KOPT-K1 (cell line): ENCODE data around the gene TMEM229B.

Experiments used
- H3K27ac ChIP-seq: fragments of 200-600 bp; sonication (generic); 2 replicates; pipeline ENCODE4 v1.5.1; 2016; ENCODE audit warnings: antibody characterized with exemption, mild to moderate bottlenecking, low read depth, low read length; ENCODE audit not compliant: poor library complexity, severe bottlenecking
- H3K36me3 ChIP-seq: fragments of 200-600 bp; sonication (generic); 2 replicates; pipeline ENCODE4 v1.5.1; 2017; ENCODE audit warnings: antibody characterized with exemption, mild to moderate bottlenecking, low read length, moderate library complexity; ENCODE audit not compliant: insufficient read depth
- H3K9me3 ChIP-seq: fragments of 200-600 bp; sonication (generic); 2 replicates; pipeline ENCODE4 v1.5.1; 2017; ENCODE audit warnings: antibody characterized with exemption, low read length, mild to moderate bottlenecking; ENCODE audit not compliant: insufficient read depth, poor library complexity, severe bottlenecking

The TMEM229B gene

GRCh38 chr14:67438969-67439368, 49.6 kb downstream of the TMEM229B start:
- H3K9me3 ChIP-seq = no peaks in the 10 kb centered on the region
- no peak overlapping the region for H3K27ac ChIP-seq
- no peaks in the 10 kb centered on the region for H3K36me3 ChIP-seq

GRCh38 chr14:67436006-67436866, 52.3 kb downstream of the TMEM229B start:
- Histone ChIP-seq H3K9me3 (no peaks in the 10 kb centered on the region), H3K27ac (no peak overlapping the region), H3K36me3 (no peaks in the 10 kb centered on the region)

GRCh38 chr14:67435603-67436002, 52.9 kb downstream of the TMEM229B start:
- Histone ChIP-seq H3K9me3 (no peaks in the 10 kb centered on the region), H3K36me3 (no peaks in the 10 kb centered on the region), H3K27ac (no peak overlapping the region)

- Histone ChIP-seq H3K9me3 (no peaks in the 10 kb centered on the region), H3K27ac (no peak overlapping the region), H3K36me3 (no peaks in the 10 kb centered on the region)
Observed at GRCh38 chr14:67432050-67432564, 56.4 kb downstream of the TMEM229B start.

- Histone ChIP-seq H3K9me3 (no peaks in the 10 kb centered on the region), H3K27ac (no peak overlapping the region), H3K36me3 (no peaks in the 10 kb centered on the region)
Observed at GRCh38 chr14:67429510-67430205, 58.9 kb downstream of the TMEM229B start.

GRCh38 chr14:67428501-67429031, 60.0 kb downstream of the TMEM229B start:
- Histone ChIP-seq H3K36me3 (no peaks in the 10 kb centered on the region), H3K27ac (no peak overlapping the region), H3K9me3 (no peaks in the 10 kb centered on the region)

- Histone ChIP-seq H3K9me3 (no peaks in the 10 kb centered on the region), H3K27ac (no peak overlapping the region), H3K36me3 (no peaks in the 10 kb centered on the region)
Observed at GRCh38 chr14:67426983-67427606, 61.4 kb downstream of the TMEM229B start.

GRCh38 chr14:67426161-67426560, 62.4 kb downstream of the TMEM229B start:
- no peaks in the 10 kb centered on the region for H3K36me3 ChIP-seq
- no peaks in the 10 kb centered on the region for H3K9me3 ChIP-seq
- H3K27ac ChIP-seq = no peak overlapping the region

GRCh38 chr14:67425608-67426007, 62.9 kb downstream of the TMEM229B start:
- no peaks in the 10 kb centered on the region for H3K36me3 ChIP-seq
- H3K9me3 ChIP-seq = no peaks in the 10 kb centered on the region
- H3K27ac ChIP-seq = no peak overlapping the region

- Histone ChIP-seq H3K36me3 (no peaks in the 10 kb centered on the region), H3K9me3 (no peaks in the 10 kb centered on the region), H3K27ac (no peak overlapping the region)
Observed at GRCh38 chr14:67424539-67424938, 64.0 kb downstream of the TMEM229B start.

- no peak overlapping the region for H3K27ac ChIP-seq
- H3K9me3 ChIP-seq = no peaks in the 10 kb centered on the region
- H3K36me3 ChIP-seq = no peaks in the 10 kb centered on the region
Observed at GRCh38 chr14:67423424-67423823, 65.1 kb downstream of the TMEM229B start.

GRCh38 chr14:67421356-67422224, 66.9 kb downstream of the TMEM229B start:
- no peak overlapping the region for H3K27ac ChIP-seq
- H3K36me3 ChIP-seq = no peaks in the 10 kb centered on the region
- no peaks in the 10 kb centered on the region for H3K9me3 ChIP-seq
